GM21423 (cell line): ENCODE results near the gene CACNA1G.
A peak's percentile ranks its signal among the peaks of the same experiment; 100 is the strongest.

Experiments
- ATAC-seq: cut with Tn5 transposase; IDR thresholded peaks from one replicate; pipeline ENCODE4 v1.9.1; 2021; ENCODE audit warnings: mild to moderate bottlenecking, moderate library complexity; ENCODE audit not compliant: unreplicated experiment

CACNA1G gene

DNA sequence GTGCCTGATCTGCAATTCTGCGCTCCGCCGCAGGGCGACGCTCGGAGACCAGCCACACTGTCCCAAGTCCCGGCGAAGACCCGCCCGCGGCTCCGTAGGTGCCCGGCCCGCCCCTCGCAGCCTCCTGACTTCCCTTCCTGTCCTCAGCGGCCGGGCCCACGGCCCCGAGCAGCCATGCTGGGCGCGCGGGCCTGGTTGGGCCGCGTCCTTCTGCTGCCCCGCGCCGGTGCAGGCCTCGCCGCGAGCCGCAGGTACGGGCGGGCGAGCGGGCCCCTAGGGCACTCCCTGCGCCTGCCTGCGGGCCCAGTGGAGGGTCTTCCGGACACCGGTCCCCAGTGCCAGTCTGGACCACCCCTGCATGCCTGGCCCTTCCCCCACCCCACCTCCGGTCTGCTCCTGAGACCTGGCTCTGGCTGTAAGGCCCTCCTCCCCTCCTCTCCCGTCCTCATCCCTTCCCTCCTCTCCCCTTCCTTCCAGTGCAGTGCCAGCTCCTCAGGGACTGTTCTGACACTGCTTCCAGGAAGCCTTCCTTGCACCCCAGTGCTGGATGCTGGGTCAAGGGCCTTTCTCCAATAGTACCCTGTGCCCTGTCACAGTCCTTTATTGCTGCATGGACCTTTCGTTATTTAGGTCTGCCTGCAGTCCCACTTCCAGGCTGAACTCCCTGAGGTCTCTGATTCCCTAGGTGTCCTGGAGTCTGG, 13.3 kb upstream of the CACNA1G start, which contains the start of gene SPATA20:
SPATA20 (plus strand) TSS at position 140 of the 701 bp plus-strand sequence; CDS start at position 175, 35 bp downstream.
- peak; percentile 70 for ATAC-seq

DNA sequence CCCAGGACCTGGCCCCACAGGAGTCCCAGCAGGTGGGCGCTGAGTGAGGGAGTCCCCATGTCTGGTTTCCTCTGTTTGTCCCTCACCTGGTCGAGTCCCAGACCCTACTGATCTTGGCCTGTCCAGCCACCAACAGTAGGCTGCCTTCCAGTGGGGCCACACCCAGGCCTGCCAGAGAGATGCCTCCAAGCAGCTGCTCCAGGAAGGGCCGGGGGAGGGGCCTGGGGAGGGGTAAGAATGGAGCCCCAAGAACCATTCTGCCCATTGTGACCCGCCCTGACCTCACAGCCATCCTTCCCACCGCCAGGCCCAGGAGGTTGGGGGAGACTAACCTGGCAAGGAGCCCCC, 12.8 kb upstream of the CACNA1G start:
- ATAC-seq = no peak

DNA sequence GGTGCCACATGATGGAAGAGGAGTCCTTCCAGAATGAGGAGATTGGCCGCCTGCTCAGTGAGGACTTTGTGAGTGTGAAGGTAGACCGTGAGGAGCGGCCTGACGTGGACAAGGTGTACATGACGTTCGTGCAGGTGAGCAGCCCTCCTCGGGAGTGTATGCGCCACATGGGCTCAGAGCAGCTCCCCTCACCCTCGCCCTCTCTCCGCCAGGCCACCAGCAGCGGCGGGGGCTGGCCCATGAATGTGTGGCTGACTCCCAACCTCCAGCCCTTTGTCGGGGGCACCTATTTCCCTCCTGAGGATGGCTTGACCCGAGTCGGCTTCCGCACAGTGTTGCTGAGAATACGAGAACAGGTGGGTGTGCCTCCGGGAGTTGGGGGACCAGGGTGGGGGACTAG, 11.7 kb upstream of the CACNA1G start:
- ATAC-seq = no peak

- no peak for ATAC-seq
Observed at GRCh38 chr17:50549256-50549941, 11.1 kb upstream of the CACNA1G start.

DNA sequence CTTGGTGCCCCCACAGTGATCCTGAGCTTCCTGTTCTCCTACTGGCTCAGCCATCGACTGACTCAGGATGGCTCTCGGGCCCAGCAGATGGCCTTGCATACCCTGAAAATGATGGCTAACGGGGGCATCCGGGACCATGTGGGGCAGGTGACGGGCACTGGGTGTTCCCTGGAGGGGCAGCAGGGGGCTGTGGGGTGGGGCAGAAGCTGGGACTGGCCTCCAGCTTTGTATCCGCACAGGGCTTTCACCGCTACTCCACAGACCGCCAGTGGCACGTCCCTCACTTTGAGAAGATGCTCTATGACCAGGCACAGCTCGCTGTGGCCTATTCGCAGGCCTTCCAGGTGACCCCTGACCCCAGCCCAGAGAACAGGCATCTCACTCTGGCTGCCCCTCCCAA, 10.5 kb upstream of the CACNA1G start:
- ATAC-seq = no peak

DNA sequence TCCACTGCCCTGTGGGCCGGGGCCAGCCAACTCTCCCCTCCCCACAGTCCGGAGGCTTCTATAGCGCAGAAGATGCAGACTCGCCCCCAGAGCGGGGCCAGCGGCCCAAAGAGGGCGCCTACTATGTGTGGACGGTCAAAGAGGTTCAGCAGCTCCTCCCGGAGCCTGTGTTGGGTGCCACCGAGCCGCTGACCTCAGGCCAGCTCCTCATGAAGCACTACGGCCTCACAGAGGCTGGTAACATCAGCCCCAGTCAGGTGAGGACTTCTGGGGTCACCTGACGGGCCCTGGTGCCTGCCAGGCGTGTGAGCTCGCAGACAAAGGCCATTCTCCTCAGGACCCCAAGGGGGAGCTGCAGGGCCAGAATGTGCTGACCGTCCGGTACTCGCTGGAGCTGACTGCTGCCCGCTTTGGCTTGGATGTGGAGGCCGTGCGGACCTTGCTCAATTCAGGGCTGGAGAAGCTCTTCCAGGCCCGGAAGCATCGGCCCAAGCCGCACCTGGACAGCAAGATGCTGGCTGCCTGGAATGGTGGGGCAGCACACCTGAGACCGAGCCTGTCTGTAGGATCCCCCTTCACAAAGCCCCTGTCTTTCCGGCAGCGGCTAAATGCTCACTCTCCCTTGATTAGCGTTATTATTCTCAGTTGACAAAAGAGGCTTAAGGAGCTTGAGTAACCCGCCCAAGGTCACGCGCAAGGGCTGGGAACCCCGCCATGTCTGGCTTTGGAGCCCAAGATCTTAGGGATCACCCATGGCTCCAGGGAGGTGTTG, 9.7 kb upstream of the CACNA1G start:
- no peak for ATAC-seq

DNA sequence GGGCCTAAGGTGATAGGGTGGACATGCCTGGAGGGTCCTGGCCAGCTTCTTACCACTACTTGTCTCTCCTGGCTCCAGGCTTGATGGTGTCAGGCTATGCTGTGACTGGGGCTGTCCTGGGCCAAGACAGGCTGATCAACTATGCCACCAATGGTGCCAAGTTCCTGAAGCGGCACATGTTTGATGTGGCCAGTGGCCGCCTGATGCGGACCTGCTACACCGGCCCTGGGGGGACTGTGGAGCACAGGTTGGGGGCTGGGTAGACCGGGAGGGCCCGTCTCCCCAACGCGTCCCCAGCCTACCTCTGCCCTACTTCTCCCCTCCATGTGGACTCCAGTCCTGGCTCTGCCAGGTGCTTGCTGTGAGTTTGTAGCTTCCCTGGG, 9.1 kb upstream of the CACNA1G start:
- no peak for ATAC-seq

- no peak for ATAC-seq
Observed at GRCh38 chr17:50551884-50552283, 8.6 kb upstream of the CACNA1G start.

- no peak for ATAC-seq
Observed at GRCh38 chr17:50554201-50554600, 6.3 kb upstream of the CACNA1G start.

GRCh38 chr17:50556803-50557202, 3.7 kb upstream of the CACNA1G start:
- no peak for ATAC-seq

DNA sequence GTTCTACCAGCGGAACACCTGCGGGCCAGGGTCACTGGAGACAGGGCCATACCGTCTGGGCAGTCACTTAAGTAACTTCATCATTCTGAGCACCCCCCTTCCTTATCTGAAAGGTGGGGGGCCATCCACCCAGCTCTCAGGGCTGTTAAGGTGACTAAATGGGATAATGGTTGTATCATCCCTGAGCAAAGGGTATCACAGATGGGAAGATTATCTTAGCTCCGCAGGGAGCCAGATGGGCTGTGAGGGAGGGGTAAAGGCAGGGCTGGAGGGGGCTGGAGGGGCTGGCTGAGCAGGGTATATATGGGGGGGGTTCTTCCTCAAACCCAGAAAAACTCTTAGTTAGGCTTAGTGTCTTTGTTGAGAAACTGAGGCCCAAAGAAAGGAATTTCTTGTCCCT, 2.9 kb upstream of the CACNA1G start:
- no peak for ATAC-seq

GRCh38 chr17:50558091-50558490, 2.4 kb upstream of the CACNA1G start:
- ATAC-seq = no peak

- no peak for ATAC-seq
Observed at GRCh38 chr17:50558581-50558940, 2.0 kb upstream of the CACNA1G start.

DNA sequence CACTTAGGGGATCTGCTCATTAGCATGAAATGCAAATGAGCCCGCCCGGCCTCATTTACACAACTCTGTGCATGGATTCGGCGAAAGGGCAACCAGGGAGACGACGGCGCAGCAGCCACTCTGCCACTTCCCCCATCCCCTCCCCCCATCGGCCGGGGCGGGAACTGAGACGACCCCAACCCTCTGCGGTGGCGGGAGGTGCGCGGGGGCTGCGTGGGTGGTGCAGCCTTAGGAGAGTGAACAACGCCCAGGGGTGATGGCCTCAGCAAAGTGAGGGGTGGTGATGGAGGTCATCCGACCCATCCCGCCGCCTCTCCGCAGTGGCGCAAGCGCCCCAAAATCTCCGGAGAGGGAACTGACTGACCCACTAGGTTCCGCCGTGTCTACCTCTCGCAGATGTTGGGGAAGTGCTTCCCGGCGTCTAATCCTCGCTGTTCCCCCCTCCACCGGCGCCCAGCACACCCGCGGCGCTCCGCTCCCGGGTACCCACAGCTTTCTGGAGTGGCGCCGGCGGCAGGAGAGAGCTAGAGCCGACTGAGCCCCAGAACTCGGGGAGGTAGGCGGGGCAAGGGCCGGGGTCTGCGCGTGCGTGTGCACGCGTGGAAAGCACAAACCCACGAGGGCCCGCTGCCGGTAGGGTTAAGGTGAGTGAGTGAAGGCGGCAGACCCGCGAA, 1.4 kb upstream of the CACNA1G start:
- no peak for ATAC-seq

DNA sequence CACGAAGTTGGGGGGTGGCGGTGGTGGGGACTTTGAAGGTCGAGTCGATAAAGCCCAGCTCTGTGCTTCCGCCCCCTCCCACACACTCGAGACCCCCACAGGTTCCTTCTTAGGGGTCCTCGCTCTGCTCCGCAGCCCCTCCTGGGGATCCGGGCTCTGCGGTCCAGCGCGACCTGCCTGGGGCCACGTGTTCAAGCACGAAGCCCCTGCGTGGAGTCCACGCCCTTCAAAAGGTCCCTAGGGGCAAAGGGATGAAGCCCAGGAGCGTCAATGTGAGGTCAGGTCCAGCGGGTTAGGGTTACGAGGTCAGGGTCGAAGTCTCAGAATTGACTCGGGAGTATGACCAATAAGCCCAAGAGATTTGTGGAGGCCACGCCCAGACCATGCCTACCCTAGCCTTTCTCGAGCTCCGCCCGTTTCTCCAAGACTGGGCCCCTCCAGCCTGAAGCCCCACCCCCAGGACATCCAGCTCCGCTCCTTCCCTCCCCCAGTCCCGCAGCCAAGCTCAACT, 786 bp upstream of the CACNA1G start:
- no peak for ATAC-seq

DNA sequence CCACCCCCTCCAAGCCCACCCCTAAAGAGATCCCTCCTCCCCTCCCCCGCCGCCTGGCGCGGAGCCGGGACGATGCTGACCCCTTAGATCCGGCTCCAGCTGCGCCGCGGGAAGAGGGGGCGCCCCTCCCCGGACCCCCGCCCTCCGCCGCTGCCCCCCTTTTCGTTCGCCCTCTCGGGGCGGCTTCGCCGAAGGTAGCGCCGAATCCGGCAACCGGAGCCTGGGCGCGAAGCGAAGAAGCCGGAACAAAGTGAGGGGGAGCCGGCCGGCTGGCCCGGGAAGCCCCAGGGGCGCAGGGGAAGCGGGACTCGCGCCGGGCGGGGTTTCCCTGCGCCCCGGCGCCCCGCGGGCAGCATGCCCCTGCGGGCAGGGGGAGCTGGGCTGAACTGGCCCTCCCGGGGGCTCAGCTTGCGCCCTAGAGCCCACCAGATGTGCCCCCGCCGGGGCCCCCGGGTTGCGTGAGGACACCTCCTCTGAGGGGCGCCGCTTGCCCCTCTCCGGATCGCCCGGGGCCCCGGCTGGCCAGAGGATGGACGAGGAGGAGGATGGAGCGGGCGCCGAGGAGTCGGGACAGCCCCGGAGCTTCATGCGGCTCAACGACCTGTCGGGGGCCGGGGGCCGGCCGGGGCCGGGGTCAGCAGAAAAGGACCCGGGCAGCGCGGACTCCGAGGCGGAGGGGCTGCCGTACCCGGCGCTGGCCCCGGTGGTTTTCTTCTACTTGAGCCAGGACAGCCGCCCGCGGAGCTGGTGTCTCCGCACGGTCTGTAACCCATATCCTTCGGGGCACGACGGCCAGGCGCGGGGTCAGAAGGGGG, 623 bp downstream of the CACNA1G start:
- no peak for ATAC-seq

DNA sequence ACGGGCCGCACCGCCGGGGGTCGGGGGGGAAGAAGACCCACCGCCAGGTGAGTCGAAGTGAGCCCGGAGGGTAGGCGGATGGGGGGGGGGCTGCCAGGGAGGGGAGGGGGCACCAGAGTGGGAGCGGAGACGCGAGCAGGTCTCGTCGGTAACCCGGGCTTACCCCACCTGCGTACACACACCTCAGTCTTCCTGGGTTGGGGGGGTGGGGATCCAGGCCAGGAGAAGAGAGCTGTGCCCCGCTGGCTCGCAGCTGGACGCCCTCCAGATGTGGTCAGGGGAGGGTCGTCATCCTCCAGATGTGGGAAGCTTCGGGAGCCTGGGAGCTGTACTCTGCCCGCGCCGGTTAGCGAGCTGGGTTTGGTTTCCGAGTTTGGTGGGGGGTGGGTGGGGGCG, 1.2 kb downstream of the CACNA1G start:
- no peak for ATAC-seq

GRCh38 chr17:50562242-50563091, 2.0 kb downstream of the CACNA1G start:
- ATAC-seq = no peak

DNA sequence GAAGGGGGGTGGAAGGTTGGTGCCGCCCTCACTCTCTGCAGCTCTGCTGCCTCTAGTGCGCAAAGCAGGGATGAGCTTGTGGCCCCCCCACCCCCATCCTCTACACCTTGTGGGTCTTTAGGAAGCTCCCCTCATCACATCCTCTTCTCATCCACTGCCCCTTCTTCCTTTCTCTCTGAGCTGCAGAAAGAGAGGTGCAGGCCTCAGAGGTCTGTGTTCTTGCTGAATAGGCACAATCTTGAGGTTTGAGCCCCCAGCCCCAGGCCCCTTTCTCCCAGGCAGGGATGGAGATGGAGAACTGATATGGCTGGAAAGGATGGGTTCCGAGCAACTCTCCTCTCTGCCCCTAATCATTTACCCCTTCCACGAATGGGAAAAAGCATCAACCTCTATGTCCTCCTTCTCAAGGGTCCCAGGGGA, 2.6 kb downstream of the CACNA1G start:
- no peak for ATAC-seq
